ENCODE results near the gene GAMT.

Gene GAMT

DNA sequence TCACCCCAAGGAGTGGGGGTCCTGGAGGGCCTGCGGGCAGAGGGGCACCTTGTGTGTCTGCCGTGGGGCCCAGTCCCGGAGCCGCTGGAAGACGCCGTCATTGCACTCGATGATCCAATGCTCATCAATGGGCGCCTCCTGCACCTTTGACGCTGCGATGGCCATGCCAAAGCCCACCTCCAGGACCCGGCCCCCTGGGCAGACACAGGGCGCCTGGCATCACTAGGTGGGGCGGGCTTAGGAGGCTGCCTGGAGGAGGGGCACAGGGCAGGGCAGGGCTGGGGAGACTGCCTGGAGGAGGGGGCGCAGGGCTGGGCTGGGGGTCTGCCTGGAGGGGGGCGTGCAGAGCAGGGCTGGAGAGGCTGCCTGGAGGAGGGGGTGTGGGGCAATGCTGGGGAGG, 1.6 kb downstream of the GAMT start:
- DNase-seq (ENCODE audit: low spot score) = no peak

- no peak for DNase-seq (ENCODE audit: low spot score)
Observed at GRCh38 chr19:1399079-1399478, 2.3 kb downstream of the GAMT start.

DNA sequence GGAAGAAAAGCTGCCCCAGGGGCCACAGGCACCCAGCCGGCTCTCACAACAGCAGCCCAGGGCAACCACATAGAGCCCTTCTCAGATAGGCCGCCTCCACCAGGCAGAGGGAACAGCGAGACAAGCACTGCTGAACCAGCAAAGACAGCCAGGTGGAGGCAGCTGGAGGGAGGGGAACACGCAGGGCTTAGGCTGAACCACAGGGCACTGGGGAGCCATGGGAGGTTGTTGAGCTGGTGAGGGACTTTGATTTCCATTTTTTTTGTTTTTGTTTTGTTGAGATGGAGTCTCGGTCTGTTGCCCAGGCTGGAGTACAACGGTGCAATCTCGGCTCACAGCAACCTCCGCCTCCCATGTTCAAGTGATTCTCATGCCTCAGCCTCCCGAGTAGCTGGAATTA, 3.5 kb downstream of the GAMT start:
- DNase-seq (ENCODE audit: low spot score) = no peak

DNA sequence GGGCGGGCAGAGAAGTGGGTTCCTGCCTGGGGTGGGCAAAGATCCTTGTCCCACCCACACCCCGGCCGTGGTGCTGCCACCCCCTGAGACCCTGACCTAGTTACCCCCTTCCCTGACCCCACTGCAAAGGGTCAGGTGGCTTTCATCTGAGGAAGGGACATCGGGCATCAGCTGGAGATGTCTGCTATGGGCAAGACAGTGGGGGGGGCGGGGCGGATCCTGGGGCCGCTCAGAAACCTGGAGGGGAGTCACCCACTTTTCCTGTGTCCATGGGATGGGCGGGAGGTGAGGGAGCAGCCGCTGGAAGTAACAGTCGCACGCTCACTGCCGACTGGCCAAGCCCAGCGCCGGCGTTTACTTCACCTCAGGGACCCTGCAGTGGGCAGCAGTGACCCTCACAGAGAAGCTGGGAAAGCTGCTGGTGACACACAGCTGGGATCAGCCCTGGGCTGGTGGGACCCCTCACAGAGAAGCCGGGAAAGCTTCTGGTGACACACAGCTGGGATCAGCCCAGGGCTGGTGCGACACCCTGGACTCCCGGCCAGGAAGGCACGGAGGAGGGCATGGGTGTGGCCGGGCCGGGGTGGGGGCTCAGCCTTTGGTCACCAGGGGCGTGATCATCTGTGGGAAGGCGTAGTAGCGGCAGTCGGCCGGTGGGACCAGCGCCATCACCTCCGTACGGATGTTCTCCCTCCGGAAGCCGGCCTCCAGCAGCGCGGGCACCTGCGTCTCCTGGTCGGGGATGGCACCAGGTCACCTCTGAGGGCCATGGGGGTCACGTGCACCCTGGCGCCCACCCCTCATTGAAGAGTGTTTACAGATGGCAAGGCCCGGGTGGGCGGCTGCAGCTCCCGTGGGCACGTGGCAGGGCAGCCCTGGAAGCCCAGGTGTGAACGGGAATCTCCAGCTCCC, 4.3 kb downstream of the GAMT start:
- DNase-seq (ENCODE audit: low spot score) = no peak

- no peak for DNase-seq (ENCODE audit: low spot score)
Observed at GRCh38 chr19:1396019-1396767, 5.1 kb downstream of the GAMT start.

- no peak for DNase-seq (ENCODE audit: low spot score)
Observed at GRCh38 chr19:1395194-1396018, 5.9 kb downstream of the GAMT start.

- DNase-seq (ENCODE audit: low spot score) = no peak
Observed at GRCh38 chr19:1394252-1395193, 6.8 kb downstream of the GAMT start.

DNA sequence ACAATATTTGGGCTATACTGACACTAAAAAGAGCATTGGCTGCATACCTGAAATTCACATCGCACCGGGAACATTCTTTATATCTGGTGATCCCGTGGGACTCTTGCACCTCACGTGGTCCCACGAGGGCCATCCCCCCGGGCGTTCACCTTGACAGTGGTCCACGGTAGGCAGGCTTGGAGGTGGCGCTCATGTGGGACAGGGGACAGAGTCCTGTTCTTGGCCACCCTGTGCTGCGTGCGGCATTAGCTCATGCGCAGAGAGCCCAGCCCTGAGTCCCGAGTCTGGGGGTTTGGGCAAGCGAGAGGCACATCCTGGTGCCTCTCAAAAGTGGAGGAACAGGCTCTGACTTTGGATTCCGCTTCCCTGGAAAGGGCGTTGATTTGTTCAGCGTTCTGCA, 7.5 kb downstream of the GAMT start:
- no peak for DNase-seq (ENCODE audit: low spot score)

- DNase-seq (ENCODE audit: low spot score) = no peak
Observed at GRCh38 chr19:1392939-1393530, 8.3 kb downstream of the GAMT start.

- DNase-seq (ENCODE audit: low spot score) = no peak
Observed at GRCh38 chr19:1392407-1392806, 8.9 kb downstream of the GAMT start.

- DNase-seq (ENCODE audit: low spot score) = no peak
Observed at GRCh38 chr19:1390890-1391423, 10.4 kb downstream of the GAMT start.

DNA sequence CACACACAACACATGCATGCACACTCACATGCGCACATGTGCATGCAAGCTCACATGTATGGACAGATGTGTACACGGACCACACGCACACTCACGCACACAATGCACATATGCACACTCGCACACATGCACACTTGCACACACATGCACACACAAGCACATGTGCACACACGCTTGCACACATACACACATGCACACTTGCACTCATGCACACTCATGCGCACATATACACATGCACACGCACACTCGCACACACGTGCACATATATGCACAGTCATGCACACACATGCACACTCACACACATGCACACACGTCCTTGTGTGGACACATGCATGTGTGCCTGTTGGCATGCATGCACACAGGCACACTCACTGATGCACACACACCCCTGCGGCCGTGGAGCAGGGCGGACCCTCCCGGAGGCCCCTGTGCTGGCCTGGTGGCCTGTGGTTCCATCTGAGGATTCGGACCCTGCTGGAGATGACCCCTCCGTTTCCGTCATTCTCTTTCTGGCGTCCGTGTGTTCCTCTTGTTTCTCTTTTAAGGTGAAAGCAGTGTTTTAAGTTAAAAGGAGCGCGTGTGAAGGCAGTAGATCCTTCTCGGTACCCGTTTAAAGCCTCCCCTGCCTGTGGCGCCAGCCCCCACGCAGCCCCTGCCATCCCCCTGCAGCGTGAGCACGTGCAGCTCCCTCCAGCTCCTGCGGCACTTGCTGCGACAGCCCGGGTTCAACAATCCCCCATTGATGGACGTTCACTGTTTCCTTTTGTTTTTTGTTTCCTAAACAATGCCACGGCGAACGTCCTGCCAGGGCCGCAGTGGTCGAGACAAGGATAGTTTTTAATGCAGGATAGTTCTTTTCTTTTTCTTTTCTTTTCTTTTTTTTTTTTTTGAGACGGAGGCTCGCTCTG, 12.1 kb downstream of the GAMT start:
- no peak for DNase-seq (ENCODE audit: low spot score)

DNA sequence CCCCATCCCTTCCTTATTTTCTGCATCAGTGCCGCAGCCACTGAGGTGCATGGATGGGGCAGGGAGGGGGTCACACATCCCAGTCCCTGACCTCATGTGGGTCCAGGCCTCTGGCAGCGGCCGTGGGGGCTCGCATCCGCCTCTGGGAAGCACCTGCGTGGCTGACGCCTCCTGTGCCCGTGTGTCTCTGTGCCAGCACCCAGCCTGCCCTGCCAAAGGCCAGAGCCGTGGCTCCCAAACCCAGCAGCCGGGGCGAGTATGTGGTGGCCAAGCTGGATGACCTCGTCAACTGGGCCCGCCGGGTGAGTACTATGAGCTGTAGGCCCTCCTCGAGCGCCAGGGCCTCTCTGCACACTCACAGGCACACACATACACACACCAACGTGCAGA, 12.7 kb downstream of the GAMT start:
- DNase-seq (ENCODE audit: low spot score) = no peak

DNA sequence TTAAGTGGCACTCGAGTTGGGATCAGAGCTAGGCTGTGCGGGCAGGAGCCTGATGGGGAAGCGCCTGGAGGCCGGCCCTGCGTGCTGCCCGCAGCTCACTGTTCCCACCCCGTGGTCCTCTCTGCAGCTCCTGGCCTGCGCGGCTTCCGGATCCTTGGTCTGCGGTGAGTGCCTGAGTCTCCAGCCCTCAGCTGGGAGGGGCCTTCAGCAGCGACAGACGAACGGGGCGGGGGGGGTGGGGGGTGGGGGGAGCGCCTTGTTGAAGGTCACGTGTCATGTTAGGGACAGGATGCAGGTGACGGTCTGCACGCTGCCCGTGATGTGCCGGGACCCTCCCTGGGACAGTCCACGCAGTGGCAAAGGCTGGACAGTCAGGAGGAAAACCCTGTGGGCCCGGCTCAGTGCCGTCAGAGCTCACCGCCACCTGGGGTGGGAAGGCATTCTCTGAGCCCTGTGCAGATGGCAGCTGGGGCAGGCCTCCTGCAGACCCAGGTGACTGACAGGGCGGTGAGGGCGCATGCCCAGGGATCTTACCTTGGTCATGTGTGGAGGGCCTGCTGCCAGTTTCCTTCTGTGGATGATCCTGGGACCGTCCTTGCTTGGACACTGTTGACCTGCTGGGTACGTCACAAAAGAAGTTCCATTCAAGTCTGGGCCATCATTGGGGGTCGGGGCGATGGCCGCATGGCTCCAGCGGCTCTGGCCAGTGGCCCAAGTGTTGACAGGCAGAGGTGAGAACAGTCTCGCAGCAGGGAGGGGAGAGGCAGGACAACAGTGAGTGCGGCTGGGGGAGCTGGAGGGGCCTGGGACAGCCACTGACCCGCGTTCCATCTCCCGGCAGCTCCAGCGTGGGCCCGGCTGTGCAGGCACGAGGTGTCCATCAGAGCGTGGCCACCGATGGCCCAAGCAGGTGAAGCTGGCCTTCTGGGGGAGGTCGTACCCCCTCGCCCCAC, 13.4 kb downstream of the GAMT start:
- no peak for DNase-seq (ENCODE audit: low spot score)

DNA sequence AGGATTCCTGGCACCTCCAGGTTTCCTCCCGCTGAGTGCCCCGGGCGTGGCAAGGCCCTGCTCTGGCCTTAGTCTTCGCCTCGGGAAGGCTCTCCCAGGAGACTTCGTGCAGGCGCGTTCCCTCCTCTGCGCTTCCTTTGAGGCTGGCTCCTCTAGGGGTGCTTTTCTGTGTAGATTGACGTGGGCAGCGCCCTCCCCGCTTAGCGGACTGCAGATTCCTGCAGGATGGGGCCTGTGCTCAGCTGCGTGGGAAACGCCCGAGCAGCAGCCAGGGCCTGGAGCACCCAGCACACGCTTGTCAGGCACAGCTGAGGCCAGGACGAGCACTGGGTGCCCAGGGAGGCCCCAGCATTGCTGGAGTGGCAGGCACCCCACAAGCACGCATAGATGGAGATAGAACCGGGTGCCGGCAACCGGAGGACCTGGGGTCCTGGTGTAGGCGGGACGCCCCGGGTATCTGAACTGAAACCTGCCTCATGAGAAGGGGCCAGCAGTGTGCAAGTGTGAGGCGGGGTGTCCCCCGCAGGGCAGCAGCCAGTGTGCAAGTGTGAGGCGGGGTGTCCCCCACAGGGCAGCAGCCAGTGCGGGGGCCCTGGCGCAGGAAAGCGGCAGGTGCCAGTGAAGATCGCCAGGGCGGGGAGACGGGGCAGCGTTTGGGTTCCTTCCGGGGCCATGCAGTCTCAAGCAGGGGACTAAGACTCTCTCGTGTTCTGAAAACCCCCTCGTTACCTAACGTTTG, 14.2 kb downstream of the GAMT start:
- DNase-seq (ENCODE audit: low spot score) = no peak

GRCh38 chr19:1385816-1386215, 15.5 kb downstream of the GAMT start:
- DNase-seq (ENCODE audit: low spot score) = no peak

DNA sequence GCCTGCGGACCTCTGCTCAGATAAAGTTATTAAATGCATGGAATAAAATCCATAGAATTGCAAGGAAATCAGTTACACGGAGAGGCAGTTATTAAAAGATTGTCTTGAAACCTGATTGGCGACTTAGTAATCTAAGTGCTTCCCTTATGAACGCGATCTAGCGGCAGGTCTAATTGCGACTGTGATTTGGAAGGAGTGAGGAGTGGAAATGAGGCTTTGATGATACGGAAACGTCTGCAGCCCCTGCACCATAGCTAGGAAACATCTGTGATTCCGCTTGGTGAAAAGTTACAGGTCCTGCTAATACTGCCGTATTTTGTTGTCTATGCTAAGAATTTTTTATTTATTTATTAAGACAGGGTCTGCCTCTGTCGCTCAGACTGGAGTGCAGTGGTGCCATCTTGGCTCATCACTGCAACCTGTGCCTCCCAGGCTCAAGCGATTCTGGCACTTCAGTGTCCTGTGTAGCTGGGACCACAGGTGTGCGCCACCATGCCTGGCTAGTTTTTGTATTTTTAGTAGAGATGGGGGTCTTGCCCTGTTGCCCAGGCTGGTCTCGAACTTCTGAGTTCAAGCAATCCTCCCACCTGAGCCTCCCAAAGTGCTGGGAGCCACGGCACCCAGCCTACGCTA, 16.7 kb downstream of the GAMT start:
- DNase-seq (ENCODE audit: low spot score) = no peak

Measured in LoVo (cell line).